Measurements from ENCODE around the gene BHLHE23.
A peak's percentile ranks its signal among the peaks of the same experiment; 100 is the strongest.
"Not testable (repeated sequence)": the region's sequence is repeated elsewhere in the genome, so short reads cannot be mapped to it uniquely, and the experiment has no call there.

The BHLHE23 gene

DNA sequence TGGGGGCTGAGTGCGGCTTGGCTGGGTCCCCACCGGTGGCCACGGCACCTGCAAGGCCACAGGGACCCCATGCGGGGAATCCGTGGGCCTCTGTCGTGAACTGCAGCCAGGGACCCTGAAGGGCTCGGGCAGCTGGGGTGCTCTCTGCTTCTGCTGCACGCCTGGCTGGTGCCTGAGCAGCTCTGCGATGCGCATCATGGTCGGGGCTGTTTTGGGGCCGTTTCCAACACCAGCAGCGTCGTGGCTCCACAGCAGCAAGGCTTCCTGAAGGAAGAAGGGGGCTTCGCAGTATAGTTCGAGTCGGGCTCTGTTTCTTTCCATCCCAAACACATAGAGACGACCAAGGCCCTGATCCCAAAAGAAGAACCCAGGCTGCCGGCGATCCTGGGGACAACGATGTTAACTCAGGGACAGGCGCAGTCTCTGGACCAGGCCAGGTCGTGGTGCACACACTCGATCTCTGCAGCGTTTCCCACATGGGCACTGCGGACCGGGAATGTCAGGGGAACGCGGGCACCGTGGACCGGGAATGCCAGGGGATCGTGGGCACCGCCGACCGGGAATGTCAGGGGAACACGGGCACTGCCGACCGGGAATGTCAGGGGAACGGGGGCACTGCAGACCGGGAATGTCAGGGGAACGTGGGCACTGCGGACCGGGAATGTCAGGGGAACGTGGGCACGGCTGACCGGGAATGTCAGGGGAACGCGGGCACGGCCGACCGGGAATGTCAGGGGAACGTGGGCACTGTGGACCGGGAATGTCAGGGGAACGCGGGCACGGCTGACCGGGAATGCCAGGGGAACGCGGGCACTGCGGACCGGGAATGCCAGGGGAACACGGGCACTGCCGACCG lies 36.8 kb upstream of the BHLHE23 start:
- no peak for DNase-seq (ENCODE audit: low spot score)

DNA sequence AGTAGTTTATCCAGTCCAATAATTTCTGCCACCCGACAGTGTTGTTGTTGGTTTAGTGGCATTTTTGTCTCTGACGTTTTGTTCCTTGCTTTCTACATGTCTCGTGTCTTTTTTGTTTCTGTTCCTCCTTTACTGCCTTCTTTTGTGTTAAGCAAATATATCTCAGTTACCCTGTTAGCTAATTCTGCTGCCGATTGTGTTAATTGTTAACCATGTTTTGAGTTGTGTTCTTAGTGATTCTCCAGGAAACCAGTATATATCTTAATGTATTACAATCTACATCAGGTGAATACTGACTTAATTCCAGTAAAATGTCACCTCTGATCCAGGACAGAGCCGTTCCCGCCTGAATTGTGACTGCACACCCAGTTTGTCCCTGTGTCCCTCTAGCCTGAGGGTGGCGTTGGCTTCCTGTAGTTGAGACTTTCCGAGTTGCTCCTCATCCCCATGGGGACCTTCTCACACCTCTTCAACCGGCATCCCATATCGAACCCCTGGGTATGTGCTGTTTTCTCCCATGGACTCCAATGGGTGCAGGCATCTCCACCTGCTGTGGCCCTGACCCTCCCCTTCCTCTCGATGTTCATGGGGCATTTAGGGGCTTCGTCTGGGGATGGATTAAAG lies 35.8 kb upstream of the BHLHE23 start:
- DNase-seq (ENCODE audit: low spot score): no peak

DNA sequence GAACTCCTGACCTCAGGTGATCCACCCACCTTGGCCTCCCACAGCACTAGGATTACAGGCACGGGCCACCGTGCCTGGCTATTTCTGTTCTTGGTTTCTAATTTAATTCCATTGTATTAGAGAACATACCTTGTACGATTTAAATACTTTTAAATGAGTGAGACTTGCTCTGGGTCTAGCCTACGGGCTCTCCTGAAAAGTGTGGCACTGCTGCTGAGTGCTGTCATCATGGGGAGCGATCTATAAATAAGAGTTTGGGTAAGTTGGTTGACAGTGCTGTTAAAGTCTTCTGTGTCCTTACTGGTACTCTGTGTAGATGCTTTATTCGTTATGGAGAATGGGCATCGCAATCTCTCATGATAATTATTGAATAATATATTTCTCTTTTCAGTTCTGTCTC lies 35.0 kb upstream of the BHLHE23 start:
- DNase-seq (ENCODE audit: low spot score): no peak

DNA sequence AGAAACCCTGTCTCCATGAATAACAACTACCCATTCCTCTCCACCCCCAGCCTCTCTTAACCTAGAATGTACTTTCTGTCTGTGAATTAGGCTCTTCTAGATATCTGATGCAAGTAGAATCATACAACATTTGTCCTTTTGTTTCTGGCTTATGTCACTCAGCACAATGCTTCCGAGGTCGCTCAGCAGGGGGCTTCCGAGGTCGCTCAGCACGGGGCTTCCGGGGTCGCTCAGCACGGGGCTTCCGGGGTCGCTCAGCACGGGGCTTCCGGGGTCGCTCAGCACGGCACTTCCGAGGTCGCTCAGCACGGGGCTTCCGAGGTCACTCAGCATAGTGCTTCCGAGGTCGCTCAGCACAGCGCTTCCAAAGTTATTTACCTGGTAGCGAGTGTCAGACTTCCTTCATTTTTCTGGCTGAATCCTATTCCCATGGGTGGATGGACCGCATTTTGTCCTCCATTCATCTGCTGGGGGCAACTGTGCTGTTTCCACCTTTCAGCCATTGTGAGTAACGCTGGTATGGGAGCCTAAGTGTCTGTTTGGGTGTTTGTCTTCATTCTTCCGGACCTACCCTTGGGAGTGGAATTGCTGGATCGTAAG lies 31.0 kb upstream of the BHLHE23 start:
- DNase-seq (ENCODE audit: low spot score): no peak

DNA sequence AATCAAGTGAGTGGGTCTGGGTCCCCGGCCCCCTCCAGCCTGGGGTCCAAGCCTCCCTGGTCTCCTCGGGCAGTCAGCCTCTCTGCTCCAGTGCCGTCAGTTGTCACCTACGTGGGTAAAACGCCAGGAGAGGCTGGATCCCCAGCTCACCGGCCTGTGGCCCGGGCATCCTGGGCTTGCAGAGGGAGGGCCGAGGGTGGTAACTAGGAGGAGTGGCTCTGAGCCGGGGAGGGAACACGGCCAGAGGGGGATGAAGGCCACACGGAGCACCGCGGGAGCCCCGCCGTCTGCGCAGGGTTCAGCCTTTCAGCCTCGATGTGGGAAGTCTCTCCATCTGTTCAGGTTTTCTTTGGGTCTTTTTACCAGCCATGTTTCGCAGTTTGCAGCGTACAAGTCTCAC lies 29.5 kb upstream of the BHLHE23 start:
- no peak for DNase-seq (ENCODE audit: low spot score)

DNA sequence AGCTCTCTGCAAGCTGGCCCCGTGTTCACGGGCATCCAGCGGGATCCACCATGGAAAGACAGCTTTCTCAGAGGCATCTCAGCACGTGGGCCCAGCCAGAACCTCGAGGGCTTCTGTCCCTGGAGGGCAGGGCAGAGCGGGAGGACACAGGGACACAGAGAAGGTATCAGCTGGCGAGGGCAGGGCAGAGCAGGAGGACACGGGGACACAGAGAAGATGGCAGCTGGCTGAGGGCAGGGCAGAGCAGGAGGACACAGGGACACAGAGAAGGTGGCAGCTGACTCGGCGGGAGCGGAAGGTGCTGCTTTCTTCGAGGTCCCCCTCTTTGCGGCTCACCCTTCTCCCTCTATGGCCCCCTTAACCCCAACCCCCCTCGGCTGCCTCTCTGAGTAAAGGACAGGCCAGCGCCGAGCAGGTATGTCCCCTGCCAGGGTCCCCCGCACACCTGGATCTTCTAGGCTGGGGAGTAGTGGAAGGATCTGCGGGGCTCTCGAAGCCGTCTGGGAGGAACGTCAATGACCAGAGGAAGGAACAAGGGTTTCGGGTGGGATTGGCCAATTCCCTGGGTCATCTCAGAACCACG lies 28.9 kb upstream of the BHLHE23 start:
- no peak for DNase-seq (ENCODE audit: low spot score)

DNA sequence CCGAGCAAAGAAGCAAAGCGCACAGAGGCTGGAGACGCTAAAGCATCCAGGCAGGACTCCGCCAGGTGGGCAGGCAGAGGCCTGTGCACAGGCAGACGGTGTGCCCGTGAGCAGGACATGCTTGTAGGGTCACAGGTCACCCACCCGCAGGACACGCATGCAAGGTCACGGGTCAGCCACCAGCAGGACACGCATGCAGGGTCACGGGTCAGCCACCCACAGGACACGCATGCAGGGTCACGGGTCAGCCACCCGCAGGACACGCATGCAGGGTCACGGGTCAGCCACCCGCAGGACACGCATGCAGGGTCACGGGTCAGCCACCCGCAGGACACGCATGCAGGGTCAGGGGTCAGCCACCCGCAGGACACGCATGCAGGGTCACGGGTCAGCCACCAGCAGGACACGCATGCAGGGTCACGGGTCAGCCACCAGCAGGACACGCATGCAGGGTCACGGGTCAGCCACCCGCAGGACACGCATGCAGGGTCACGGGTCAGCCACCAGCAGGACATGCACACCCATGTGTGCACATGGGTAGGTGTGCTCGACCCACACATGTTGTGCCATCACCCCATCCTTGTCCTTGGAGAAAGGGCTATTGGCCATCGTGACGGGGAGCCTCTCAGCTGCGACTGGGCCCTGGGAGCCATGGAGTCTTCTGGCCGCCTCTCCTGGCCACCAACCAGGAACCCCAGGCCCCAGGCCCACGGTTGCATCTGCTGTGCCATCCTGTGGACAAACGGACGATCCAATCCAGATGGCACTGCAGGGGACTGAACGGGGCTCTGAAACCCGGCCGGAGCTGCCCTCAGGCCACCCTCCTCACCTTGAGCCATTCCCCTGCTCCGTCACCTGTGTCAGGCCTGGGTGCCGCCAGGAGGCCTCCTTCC lies 28.2 kb upstream of the BHLHE23 start:
- not testable (repeated sequence) for DNase-seq (ENCODE audit: low spot score)

DNA sequence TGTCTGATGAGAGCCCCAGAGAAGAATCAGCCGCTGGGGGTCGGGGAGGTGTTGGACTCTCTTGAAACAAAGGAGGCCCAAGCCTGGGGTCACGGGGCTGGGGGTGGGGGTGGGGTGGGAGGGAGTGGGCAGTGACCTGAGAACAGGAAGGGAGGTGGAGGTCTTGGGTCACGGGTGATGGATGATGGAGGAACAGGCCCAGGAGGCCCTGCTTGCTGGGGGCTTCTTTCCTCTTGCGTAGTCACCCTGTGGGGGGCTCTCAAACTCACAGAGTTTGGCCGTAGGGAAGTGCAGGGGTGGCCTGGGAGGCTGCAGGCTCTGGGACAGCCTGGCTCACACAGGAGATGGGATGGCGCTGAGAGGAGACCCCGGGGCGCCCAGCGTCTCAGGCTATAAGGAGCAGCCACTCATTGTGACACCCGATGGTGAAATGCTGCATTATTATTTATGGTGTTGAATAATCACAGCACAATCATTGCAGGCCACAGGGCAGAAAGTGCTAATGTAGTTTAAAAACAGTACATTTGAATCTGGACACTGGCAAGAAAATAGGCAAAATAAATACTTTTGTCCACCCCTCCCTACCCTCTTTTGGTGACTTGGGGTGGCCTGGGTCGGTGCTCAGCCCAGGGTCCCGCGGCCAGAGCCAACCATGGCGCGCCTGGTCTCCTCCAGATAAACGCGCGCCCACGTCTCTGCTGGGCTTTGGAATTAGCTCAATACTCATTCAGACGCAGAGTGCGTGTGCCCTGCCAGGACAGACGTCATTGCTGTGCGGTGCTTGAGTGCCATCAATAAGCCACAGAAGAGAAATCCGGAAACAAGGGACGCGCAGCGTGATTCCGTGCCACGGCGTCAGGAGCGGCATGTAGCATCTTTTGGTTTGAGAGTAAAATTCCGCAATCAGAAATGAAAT lies 27.3 kb upstream of the BHLHE23 start:
- no peak for DNase-seq (ENCODE audit: low spot score)

DNA sequence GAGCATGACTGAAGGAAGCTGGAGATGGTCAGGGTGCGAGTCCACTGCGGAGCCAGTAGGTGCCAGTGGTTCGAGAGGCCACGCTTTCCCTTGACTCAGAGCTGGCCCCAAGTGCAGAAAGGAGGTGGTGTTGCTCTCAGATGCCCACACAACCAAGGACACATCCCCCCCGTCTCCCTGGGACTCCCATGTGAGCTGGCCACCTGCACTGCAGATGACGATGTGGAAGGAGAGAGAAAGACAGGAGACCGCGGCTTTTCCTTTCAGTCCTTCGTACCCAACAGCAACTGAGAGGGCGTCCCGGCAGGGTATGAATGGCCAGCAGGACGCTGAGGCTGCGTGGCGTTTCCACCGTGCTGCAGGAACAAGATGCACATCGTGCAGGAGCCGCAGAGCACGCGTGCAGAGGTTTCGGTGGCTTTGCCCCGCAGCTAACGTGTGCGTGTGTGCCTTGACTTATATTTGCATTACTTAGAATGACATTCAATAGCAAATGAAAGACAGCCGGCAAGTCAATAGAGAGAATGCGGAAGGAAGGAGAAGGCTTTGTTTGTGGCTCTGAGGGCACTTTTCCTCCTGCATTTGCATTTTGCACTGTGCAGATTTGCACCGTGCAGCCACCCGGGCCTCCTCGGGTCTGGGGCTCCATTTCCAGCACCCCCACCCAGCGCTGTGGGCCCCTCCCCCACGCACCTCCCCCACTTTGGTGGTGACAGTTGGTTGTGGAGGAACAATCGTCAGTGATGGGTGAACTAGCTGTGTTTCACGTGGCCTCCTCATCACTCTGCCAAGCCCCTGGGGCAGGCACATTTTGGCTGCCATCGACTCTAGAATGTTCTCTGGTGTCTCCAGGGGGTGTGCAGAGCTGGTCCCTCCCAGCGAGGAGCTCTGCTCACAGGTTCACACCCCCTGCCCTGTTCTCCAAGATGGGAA lies 26.4 kb upstream of the BHLHE23 start:
- peak; percentile 86 for DNase-seq (ENCODE audit: low spot score)

DNA sequence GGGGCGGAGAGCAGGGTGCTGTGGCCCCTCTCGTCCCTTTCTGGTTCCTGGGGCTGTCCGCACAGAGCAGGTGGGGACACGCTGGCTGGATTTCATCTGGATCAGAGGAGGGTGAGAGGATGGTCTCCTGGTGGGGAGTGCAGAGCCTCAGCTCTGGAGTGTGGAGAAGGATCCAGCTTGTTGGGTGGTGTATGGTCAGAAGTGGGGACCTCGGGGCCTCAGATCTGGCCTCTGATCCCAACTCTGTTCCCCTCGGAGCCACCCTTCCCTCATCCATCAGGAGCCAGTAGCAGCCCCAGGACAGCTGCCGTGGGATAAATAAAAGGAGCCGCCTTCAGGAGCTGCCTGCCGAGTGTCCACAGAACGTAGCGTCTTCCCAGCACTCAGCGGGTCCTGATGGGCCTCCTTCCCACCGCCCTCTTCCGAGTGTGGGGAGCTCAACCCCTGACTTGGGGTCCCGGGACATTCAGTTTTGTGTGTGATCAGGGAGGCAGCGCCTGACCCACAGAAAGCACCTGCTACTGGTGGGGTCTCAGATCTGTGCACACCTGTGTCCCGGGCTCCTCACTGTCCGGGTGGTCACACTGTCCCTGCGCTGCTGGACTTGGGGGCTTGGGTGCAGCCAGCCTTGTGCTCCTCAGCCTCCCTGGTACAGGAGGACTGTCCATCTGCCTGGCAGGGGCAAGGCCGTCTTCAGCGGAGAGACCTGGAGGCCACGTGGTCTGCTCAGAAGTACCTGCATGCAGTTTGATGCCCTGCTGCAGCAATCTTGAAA lies 25.4 kb upstream of the BHLHE23 start:
- no peak for DNase-seq (ENCODE audit: low spot score)

DNA sequence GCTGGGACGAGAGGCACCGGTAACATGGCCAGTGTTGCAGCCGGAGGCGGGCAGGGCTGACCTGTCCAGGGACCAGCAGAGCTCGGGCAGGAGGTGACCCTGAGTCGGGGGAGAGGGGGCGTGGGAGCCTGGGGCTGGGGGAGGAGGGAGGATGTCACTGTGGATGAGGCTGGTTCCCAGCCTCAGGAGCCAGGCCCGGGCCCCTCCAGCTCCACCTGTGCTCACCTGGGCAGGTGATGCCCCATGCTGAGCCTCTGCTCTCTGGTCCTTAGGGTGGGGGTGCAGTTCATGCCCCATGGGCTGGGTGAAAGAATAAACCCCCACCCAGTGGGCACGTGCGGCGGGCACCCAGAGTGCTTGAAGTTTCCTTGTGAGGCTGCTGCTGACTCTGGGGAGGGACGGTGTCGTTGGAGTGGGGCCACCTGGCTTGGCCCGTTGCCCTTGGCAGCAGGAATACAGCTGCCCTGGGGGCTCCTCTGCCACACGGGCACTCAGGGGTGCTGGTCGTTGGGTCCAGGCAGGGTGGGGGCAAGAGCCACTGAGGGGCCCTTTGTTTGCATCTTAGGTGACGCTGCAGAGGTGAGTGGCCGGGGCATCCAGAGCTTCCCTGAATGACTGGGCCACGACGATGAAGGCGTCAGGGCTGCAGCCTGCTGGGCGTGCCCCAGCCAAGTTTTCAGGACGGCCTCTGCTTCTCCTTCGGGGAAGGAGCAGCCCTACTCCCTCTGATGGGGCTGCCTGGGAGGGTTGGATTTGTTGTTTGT lies 24.7 kb upstream of the BHLHE23 start:
- DNase-seq (ENCODE audit: low spot score): no peak

DNA sequence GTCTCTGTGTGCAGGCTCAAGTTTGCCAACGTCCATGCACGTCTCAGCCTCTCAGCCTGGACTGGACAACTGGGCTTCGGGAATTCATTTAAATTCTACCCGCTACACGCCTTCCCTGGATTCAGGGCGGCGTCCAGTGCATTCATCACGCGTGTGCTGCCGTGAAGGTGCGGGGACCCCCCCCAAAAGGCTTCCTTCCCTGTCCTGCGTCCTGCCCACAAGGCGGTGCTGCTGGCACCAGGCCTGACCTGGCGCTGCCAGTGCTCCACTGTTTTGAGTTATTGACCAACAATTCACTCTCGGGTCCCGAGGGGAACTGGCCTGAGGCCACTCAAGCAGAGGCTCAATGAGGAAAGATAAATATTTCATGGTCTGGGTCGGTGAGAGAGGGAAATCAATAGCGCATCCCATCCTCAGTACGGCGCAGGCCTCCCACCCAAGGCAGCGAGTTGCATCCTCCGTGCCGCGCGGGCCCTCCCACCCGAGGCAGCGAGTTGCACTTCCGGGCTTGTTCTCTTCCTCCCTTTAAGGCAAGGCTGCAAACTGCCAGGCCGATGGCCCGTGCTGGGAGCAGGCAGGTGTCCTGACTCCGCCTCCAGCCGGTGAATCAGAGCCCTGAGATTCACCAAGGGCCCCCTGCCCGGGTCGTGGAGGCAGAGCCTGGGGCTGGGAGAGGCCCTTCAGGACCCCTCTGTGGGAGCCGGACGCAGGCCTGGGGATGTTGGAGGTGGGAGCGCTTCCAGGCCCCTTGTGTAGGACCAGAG lies 22.8 kb upstream of the BHLHE23 start:
- peak; percentile 63 for DNase-seq (ENCODE audit: low spot score)

DNA sequence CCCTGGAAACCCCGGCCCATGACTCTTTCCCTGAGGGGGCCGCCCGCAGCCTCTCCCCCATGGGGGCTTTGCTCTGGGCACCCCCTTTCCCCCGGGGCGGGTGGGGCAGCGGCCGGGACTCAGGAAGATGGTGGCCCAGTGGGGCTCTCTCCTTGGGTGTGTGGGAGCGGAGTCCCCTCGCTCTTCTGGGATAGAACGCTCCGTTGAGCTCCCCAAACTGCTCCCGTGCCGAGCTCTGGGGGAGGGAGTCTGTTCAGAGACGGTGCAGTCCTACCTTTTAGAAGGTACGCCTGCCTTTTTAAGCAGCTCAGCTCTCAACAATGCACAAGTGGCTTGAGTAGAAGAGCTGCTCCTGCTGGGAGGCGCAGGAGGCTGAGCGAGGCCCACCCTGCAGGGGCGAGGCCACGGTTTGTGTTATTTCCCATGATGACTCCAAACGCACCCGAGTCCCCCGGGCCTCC lies 21.7 kb upstream of the BHLHE23 start:
- DNase-seq (ENCODE audit: low spot score): no peak

DNA sequence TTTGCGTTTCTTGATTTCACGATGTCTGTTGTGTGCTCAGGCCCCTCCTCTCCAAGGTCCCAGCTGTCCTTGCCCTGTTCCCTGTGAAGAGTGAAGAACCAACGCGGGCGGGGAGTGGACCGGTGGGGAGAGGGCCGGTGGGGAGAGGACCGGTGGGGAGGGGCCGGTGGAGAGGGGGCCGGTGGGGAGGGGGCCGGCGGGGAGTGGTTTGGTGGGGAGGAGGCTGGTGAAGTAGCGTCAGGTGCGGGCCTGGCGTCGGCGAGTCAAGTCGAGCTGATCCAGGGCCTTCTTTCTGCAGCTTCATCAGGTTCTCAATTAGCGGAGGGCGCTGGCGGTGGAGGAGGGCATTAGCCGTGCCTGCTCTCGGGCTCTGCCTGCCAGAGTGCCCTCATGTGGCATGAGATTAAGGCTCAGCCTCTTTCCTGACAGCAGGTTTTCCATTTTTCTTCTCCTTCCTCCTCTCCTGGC lies 21.2 kb upstream of the BHLHE23 start:
- peak; percentile 59 for DNase-seq (ENCODE audit: low spot score)

DNA sequence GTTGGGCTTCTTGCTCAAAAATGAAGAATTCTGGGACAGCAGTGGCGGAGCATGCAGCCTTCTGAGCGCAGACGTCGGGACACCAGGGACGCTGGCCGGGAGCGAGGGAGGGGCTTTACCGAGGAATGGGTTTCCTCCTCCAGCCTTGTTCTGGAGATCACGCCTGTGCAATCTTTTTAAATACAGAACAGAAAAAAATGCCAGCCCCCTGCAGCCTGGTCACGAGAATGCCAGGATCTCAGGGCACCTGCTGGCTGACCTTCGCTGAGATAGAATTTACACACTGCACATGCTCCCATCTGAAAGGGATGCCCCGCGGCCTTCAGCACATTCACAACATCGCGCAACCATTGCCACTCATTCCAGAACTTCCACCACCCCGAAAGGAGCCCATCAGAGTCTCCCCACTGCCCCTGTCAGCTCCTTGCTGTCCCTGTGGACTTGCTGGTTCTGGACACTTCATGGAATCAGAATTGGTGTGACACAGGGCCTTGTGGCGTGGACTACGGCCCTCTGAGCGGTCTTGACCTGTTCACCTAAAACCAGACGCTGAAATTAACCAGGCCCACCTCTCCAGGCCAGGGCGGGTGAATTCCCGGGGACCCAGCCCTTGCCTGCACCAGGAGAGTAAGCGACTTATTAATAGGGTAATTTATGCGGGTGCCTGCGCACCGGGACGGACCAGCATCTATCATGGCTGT lies 20.6 kb upstream of the BHLHE23 start:
- no peak for DNase-seq (ENCODE audit: low spot score)

DNA sequence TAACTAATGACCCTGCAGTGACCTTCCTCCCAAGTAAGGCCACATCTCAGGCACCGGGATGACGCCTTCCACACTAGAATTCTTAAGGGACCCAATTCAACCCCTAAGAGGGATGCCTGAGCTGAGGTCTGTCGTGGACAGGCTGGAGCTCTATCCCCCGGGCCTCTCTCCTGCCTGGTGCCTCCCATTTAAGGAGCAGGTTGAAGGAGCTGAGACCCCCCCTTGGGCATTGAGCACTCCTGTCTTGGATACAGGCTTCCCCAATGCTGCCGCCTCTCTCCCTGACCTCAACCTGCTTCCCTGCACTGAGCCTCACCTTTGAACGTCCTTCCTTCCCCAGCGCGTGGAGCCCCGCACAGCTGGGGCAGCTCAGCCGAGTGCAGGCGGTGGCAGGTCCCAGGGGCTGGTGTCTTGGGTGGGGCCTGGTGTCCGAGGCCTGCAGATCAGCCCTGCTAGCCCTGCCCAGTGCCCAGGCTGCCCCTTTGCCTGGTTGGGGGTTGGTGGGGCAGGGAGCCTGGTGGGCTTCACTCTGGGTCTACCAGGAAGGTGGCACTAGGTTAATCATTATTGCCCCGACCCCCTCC lies 19.9 kb upstream of the BHLHE23 start:
- no peak for DNase-seq (ENCODE audit: low spot score)
